OCI-LY3 (cell line): ENCODE results near the gene DSCAM.

Experiments used
- CTCF ChIP-seq: fragments of 200-600, 300-600 bp; sonication (generic); IDR thresholded peaks from 2 replicates; pipeline ENCODE4 v1.5.1; 2014; ENCODE audit warnings: antibody characterized with exemption, low read length, low read depth
- EZH2phosphoT487 ChIP-seq: fragments of 200-600 bp; shearing (Covaris generic); IDR thresholded peaks from 2 replicates; pipeline ENCODE4 v1.6.1; 2018; ENCODE audit warnings: antibody characterized with exemption, mixed run types, low read depth

GRCh38 chr21:40191616-40192015 is 655.3 kb downstream of the DSCAM start:
- TF ChIP-seq EZH2phosphoT487 (no peak), CTCF (no peak)
